A673 (cell line): ENCODE data around the gene FNTB.

Source experiments
- EZH2 ChIP-seq: fragments of 200-600 bp; sonication (generic); IDR thresholded peaks from 2 replicates; pipeline ENCODE4 v1.6.1; 2017; ENCODE audit warnings: borderline replicate concordance, low read depth, mild to moderate bottlenecking, mixed read lengths, antibody characterized with exemption, low read length; ENCODE audit not compliant: poor library complexity, severe bottlenecking
- TF ChIP-seq, protein P1 (sequence below): fragments of 300-800, 200-600 bp; sonication (generic); conservative IDR thresholded peaks from 2 replicates; pipeline ENCODE4 v1.5.1; 2017; ENCODE audit warnings: low read depth, mild to moderate bottlenecking, antibody characterized with exemption, low read length, moderate library complexity, mixed read lengths

DNA sequence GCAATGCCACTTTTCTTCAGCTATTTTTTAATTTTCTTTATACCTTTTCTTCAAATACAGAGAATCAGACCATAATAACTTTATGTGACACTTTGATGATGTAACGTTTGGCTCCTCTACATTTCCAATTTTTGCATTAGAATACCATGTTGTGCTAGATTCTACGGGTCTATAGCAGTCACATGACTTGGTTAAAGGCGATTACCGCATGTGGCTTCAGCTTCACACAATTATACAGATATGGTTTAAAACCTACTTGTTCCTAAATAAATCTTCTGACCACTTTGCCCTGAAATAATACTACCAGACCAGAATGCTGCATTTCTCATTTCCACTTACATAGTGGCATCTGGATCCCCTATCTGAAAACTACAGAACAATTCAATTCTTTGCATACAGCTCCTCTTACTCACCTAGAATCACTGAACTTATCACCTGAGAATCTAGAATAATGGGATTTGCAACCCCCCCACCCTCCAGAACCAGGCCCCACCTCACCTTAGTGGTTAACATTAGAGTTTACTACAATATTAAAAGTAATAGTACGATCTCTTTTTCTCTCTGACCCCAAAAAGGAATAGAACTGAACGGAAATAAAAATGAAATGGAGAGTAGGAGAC, 114.3 kb downstream of the FNTB start:
- TF ChIP-seq, protein P1, sequence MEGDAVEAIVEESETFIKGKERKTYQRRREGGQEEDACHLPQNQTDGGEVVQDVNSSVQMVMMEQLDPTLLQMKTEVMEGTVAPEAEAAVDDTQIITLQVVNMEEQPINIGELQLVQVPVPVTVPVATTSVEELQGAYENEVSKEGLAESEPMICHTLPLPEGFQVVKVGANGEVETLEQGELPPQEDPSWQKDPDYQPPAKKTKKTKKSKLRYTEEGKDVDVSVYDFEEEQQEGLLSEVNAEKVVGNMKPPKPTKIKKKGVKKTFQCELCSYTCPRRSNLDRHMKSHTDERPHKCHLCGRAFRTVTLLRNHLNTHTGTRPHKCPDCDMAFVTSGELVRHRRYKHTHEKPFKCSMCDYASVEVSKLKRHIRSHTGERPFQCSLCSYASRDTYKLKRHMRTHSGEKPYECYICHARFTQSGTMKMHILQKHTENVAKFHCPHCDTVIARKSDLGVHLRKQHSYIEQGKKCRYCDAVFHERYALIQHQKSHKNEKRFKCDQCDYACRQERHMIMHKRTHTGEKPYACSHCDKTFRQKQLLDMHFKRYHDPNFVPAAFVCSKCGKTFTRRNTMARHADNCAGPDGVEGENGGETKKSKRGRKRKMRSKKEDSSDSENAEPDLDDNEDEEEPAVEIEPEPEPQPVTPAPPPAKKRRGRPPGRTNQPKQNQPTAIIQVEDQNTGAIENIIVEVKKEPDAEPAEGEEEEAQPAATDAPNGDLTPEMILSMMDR = no peak
- no peak for TF ChIP-seq EZH2
